GM19193 (cell line): ENCODE results near the gene KRTAP3-2.

Experiments
- POLR2A ChIP-seq: IDR thresholded peaks from 4 replicates; pipeline ENCODE4 v1.6.1; 2011; ENCODE audit not compliant: insufficient read depth, insufficient read length; ENCODE audit errors: extremely low read depth

KRTAP3-2 gene

GRCh38 chr17:40958086-40958953 is 41.4 kb downstream of the KRTAP3-2 start:
- TF ChIP-seq POLR2A, result no peak

- no peak for TF ChIP-seq POLR2A
Observed at GRCh38 chr17:40956401-40957254, 43.1 kb downstream of the KRTAP3-2 start.

GRCh38 chr17:40953881-40954280 is 45.8 kb downstream of the KRTAP3-2 start:
- TF ChIP-seq POLR2A, result no peak

- no peak for TF ChIP-seq POLR2A
Observed at GRCh38 chr17:40952661-40953060, 47.0 kb downstream of the KRTAP3-2 start.

- TF ChIP-seq POLR2A, result no peak
Observed at GRCh38 chr17:40952154-40952553, 47.6 kb downstream of the KRTAP3-2 start.

GRCh38 chr17:40951011-40951622 is 48.6 kb downstream of the KRTAP3-2 start:
- no peak for TF ChIP-seq POLR2A

GRCh38 chr17:40950176-40950575 is 49.5 kb downstream of the KRTAP3-2 start:
- no peak for TF ChIP-seq POLR2A

- no peak for TF ChIP-seq POLR2A
Observed at GRCh38 chr17:40949418-40949817, 50.3 kb downstream of the KRTAP3-2 start.
